ENCODE data around the gene MARCHF10. TPM values are rescaled to one million over a fixed set of nuclear protein-coding genes. Genes with fewer than 3 reads are reported as not detected.
"Not testable (repeated sequence)": the region's sequence is repeated elsewhere in the genome, so short reads cannot be mapped to it uniquely, and the experiment has no call there.

Gene MARCHF10
- total and polyA plus RNA-seq, 2 of the 4 experiments (the other 2 are of a cell fraction) = 0.18 to 0.74 TPM

DNA sequence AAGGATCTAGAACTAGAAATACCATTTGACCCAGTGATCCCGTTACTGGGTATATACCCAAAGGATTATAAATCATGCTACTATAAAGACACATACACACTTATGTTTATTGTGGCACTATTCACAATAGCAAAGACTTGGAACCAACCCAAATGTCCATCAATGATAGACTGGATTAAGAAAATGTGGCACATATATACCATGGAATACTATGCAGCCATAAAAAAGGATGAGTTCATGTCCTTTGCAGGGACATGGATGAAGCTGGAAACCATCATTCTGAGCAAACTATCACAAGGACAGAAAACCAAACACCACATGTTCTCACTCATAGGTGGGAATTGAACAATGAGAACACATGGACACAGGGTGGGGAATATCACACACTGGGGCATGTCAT is 22.1 kb downstream of the MARCHF10 start:
- POLR2A ChIA-PET (ENCODE audit: unreplicated experiment); CTCF ChIA-PET; BruUV-seq (replicated peaks): not testable (repeated sequence)

More for the DNA sequence above, 22.1 kb downstream of the MARCHF10 start:
- H2AK5ac ChIP-seq (ENCODE audit: low read depth, low read length); H4K20me1 ChIP-seq (ENCODE audit: insufficient read depth, low read length); H3K4me2 ChIP-seq (ENCODE audit: low read depth, low read length); H2BK15ac ChIP-seq (ENCODE audit: low read depth, low read length); H3K14ac ChIP-seq (replicated peaks; ENCODE audit: low read depth, low read length); H3K9me3 ChIP-seq (ENCODE audit: control insufficient read depth, insufficient read depth, low read length); H4K5ac ChIP-seq (ENCODE audit: low read depth, low read length); H2AFZ ChIP-seq (replicated peaks; ENCODE audit: low read length, poor library complexity); H3K18ac ChIP-seq (ENCODE audit: low read depth, low read length); H3K23ac ChIP-seq (ENCODE audit: low read depth, low read length); H2BK20ac ChIP-seq (ENCODE audit: low read depth, low read length); H3K27ac ChIP-seq (ENCODE audit: insufficient read depth, low read length); H3K36me3 ChIP-seq (ENCODE audit: control insufficient read depth, insufficient read depth, low read length); dilution Hi-C loops (cut with HindIII; ENCODE audit: low sequenced_read_pairs, unreplicated experiment); H3K56ac ChIP-seq (ENCODE audit: extremely low read depth, insufficient read depth, low read length); H4K8ac ChIP-seq (ENCODE audit: low read depth in 2 of 2, low read length in 2 of 2); H4K91ac ChIP-seq (ENCODE audit: insufficient read depth, low read depth, low read length); H3K9ac ChIP-seq (ENCODE audit: low read depth, low read length); in situ Hi-C loops (cut with MboI; ENCODE audit: low sequenced_read_pairs); H3K4me3 ChIP-seq (ENCODE audit: insufficient read depth, low read depth, low read length); H2BK5ac ChIP-seq (ENCODE audit: low read depth, low read length, poor library complexity, severe bottlenecking); H3K27me3 ChIP-seq (ENCODE audit: control insufficient read depth, insufficient read depth, low read length); DNase-seq; H2BK120ac ChIP-seq (ENCODE audit: low read depth, low read length); H3K4ac ChIP-seq (ENCODE audit: low read depth, low read length); H3K9me1 ChIP-seq (ENCODE audit: insufficient read depth, low read length); ATAC-seq (ENCODE audit: low read depth); intact Hi-C loops (cut with micrococcal nuclease); H2AK9ac ChIP-seq (replicated peaks; ENCODE audit: low read depth, low read length, poor library complexity); H3K79me1 ChIP-seq (ENCODE audit: low read depth in 1 of 2, low read length in 2 of 2): not testable (repeated sequence)
- no CpG with 5 or more reads among the region's 1 CpG for WGBS, 2 experiments (ENCODE audit: extremely low coverage in 2 of 2, insufficient read length in 1 of 2)
- peaks cover 12% of the 10 kb centered on the region for H3K4me1 ChIP-seq (ENCODE audit: control insufficient read depth, insufficient read depth, low read length)

Data from IMR-90 (cell line).